NCI-H82 treated with DMSO at 0.1 percent for 48 hours (cell line): ENCODE data around the gene SMG6.
"Not testable (repeated sequence)": the region's sequence is repeated elsewhere in the genome, so short reads cannot be mapped to it uniquely, and the experiment has no call there.

Source experiments
- DNase-seq: peaks from one replicate; lab custom pipeline; 2025; ENCODE audit not compliant: unreplicated experiment; lab: John Stamatoyannopoulos, UW

The SMG6 gene

GRCh38 chr17:2016494-2016893, 287.1 kb downstream of the SMG6 start:
- no peak for DNase-seq

GRCh38 chr17:2015314-2015713, 288.3 kb downstream of the SMG6 start:
- no peak for DNase-seq

GRCh38 chr17:2013994-2014317, 289.6 kb downstream of the SMG6 start:
- no peak for DNase-seq

GRCh38 chr17:2013220-2013993, 290.2 kb downstream of the SMG6 start:
- not testable (repeated sequence) for DNase-seq

GRCh38 chr17:2012499-2012898, 291.1 kb downstream of the SMG6 start:
- no peak for DNase-seq

- no peak for DNase-seq
These were observed 291.9 kb downstream of the SMG6 start for GRCh38 chr17:2011411-2012371.
